ENCODE data around the gene GBGT1.
A peak's percentile ranks its signal among the peaks of the same experiment; 100 is the strongest.

The GBGT1 gene

DNA sequence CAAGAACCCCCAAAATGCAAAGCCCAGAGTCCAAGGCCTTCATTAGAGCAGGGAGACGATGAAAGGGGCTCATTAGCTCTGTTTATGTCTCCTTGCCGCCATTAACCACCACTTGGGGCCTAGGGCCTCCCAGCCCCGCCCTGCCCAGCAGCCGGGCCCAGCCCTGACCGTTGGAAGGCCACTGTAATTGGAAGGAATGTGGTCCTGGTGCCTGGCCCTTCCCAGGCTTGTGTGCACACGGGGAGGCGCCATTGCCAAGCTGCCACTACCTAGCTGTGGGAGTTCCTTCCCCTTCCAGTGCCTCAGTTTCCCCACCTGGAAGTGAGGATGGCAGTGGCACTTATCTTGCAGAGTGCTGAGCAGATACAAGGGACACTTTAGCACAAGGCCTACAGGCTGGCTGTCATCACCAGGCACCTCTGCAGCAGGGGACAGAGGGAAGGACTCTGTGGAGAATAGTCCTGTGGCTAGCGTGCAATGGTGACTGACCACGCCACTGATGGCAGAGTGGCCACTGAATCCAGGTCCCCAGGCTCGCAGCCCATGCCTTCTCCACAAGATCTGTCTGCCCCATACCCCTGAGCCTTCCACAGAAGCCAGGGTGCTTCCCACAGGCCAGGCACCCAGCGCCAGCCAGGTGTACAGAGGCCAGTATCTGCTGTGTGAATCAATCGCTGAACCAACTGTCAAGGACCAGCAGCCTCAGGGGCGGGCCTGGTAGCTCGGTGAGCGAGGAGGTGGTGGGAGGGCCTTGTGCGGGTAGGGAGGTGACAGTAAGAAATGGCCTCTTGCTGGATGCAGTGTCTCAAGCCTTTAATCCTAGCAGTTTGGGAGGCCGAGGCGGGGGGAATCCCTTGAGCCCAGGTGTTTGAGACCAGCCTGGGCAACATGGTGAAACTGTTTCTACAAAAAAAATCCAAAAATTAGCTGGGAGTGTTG, 20.8 kb downstream of the GBGT1 start:
- peak; percentile 57 to 71 for DNase-seq

DNA sequence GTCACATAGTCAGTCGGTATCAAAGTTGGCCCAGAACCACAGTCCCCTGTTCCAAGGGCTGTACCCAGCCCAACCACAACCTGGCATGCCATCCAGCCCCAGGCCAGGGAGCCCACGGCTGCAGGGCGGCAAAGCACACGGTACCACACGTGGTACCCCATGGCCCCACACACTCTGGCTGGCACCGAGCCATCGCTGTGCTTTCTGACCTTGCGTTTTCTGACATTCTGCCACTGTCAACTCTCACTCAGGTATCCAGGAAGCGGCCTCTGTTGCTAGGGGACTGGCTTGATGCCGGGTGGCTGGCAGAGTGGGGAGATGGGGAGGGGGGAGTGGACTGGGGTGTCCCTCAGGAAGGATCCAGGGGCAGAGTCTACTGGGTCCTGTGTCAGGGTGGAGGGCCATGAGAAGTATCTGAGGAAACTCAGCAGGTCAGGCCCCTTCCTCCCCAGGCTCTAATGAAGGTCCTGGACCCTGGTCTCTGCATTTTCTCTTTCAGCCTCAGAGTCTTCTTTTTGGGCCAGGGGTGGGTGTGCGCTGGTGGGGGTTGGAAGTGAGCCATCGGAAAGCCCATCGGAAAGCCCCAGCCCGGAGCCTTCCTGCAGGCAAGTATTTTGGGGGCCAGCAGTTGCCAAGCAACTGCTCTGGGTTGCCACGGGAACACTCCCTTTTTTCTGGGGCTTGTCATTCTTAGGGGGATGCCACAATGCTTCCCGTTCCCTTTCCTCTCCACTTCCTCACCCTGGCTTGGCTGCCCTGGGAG, 21.7 kb downstream of the GBGT1 start:
- peak; percentile 86 to 91 for DNase-seq

DNA sequence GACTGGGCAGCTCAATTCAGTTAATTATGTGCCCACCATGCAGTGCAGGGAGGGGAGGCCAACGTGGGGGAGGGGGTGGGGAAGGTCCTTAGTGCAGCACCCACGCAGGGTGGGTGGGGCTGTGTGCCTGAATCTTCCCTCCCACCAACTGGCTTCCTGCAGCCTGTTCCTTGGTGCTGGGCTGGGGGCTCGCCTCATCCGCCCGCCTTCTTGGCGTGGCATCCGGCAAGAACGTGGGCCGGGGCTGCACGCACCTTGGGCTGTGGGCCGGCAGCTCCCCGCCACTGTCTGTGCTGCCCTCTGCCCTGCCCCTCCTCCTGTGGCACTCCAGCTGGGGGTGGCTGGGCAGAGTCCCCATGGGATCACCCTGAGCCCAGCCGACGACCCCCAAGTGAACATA, 23.1 kb downstream of the GBGT1 start:
- DNase-seq: no peak

DNA sequence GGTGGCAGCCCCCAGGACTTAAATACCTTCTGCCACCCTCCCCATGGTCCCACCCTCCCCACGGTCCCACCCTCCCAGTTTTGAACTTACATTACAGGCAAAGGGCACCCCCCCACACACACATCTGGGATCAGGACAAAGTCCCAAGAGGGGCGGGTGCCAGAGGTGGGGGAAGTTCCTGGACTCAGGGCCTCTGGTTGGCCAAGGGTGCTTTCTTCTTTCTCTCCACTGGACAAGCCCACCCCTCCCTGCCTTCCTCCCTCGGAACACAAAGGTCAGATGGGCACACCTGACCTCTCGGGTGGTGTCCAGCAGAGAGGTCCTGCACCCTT, 23.6 kb downstream of the GBGT1 start:
- DNase-seq: no peak

DNA sequence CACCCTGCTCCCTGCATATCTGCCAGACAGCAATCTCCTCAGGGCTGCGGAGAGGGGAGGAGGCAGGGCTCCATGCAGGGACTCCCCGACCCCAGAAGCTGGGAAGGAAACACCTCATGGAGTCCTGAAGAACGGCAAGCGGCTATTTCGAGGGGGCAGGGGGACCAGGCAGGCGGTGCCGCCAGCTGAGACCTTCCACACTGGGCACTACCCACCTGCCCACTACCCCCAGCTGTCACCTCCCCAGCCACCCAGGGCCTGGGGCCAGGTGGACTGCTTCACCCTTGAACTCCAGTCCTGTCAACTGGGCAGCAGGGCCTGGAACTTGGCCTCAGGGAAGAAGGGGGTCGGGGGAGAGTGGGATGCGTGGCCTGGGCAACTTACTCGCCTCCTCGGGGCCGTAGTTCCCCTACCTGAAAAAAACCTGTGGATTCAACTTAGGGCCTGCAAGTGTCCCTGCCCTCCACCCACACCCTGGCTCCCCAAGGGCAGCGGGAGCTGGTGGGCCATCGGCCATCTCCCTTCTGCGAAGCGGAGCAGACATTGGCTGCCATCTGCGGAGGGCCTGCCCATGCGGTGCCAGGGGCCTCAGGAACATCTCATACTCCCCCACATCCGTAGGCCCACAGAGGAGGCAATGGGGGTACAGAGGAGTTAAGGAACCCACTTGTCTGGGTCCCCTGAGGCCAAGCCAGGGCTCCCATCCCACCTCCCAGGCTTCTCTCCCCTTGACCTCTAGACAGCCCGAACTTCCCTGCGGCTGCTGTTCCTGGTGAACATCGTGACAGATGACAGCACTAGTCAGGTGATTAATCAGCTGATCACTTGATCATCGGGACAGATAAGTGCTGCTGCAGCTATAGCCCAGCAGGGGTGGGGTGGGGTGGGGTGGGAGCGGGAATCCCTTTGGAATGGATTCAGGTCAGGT, 24.2 kb downstream of the GBGT1 start:
- no peak for DNase-seq

DNA sequence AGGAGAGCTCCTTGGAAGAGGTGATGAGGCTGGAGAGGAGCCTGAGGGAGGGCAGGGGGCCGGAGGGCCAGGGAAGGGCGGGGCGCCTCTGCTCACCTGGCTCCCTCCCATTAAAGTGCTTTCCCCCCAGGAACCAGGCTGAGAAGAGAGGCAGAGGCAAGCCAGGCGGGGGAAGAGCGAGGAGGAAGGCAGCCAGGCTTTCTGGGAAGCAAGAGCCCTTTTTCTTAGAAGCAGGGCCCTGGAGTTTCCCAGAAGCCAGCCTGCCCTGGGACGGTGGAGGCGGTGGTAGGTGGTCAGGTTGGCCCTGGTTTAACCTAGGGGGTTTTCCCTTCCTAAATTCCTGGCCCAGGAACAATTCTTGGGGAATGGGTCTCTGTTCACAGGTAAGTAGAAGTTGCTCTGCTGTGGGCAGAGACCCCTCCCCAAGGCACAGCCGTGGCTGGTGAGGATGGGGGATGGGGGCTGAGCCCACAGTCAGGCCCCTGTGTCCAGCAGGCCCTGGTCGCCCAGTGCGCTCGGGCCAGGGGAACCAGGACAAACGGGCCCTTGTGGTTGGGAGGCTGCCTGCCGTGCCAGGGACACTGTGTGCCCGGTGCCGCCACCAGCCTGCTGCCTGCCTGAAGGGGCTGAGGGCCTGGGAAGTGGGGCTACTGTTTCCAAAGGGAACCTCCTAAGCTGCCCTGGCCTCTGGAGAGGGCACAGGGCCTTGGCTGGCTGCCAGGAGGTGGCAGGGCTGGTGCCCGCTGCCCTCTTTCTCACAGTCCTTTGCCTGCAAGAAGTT, 26.1 kb downstream of the GBGT1 start:
- DNase-seq: peak in 1 of 2 donors; percentile 53

DNA sequence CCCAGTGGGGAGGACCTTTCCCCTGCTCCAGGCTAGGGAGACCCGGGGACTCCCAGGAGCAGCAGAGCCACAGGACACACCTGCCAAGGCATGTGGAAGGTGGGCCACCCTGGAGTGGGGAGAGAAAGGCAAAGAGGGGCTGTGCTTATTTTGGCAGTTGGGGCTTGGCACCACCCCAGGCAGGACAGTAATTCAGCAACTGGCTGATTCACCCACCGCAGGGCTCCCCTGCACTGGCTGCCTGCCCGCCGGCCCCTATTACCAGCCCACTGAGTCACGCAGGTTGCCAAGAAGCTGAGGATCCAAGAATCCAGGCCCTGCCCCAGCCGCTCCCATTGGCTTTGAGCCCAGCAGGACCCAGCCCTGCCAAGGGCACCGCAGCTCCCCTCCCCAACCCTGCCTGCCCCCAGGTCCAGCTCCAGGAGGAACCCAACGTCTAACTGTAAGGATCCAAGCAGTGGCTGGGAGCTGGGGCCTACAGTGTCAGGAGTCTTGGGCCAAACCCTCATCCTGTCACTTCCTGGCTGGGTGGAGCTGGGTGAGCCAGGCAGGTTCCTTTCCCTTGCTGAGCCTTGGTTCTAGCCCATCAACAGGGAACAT, 28.5 kb downstream of the GBGT1 start:
- peak; percentile 52 to 59 for DNase-seq

DNA sequence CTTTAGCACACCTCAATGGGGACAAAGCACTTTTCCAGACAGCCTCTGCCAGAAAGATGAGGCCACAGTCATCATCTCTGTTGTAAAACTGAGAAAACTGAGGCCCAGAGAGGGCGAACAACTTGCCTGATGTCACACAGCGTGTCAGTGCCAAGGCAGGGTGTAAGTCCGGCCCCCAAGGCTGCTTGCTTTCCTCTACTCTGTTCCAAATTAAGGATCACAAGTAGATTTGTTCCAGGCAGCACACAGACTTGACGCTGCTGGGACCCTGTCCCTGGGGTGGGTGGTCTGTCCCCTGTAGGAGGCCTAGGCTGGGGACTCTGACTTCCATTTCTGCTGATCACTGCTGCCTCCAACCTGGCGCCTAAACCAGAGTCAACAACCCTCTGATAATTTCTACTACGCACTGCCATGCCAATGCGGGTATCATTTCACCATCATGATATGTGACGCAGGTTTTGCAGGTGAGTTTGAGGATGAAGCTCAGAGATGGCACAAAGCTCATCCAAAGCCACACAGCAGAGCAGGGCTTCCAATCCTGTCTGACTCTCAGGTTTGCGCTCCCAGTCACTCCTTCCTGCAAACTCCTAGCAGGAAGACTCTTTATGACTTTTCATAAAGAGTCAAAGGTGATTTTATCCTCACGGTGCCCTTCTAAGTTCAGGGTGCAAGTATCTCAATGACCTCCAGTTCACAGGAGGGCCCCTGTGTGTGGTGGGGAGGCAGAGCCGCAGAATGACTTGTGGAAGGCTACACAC, 29.1 kb downstream of the GBGT1 start:
- DNase-seq: peak in 1 of 2 donors; percentile 50

DNA sequence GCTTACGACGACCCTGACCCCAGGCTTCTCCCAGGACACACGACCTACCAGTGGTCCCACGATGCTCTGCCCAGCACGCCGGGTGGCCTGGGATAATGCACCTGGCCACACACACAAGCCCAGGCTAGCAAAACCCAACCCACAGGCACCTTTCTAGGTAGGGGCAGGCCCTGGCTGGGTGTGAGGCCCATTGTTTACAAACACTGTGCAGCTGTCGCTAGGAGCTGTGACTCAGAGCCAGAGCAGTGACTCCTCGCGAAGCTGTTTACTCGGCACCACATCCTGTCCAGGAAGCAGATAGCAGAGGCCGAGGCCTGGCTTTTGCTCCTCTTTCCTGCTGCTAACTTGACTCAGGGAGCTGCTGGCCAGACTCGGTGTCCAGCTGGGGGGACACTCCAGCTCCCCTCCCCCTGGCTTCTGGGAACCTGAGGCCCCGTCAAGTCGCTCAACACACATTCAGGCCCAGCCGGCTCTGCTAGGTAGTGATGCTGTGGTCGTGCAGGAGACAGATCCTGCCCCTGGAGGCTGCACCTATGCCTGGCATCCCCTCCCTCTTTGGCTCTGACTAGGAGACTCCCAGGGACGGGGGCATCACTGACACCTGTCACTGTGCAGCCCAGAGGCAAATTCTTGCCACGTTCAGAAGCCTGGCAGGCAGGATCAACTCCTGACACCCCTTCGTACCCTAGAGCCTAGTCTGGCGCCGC, 29.9 kb downstream of the GBGT1 start:
- peak; percentile 95 for DNase-seq

DNA sequence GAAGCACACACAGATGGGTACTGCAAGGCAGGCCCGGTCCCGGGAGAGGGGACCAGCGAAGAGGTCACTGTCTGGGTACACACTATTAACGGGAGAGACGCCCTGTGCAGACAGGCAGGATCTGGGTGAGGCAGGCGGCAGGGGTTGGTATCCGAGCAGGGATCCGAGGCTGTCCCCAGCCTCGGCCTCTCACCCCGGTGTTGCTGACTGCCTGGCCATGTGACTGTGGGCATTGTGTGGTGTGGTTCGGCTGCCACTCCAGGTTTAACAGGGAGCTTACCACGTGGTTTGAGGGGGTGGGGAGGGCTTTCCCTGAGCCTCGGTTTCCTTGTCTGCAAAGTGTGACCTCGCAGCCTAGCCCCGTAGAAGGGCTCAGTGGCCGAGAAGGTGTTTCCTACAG, 31.5 kb downstream of the GBGT1 start:
- DNase-seq: peak in 1 of 2 donors; percentile 47

DNA sequence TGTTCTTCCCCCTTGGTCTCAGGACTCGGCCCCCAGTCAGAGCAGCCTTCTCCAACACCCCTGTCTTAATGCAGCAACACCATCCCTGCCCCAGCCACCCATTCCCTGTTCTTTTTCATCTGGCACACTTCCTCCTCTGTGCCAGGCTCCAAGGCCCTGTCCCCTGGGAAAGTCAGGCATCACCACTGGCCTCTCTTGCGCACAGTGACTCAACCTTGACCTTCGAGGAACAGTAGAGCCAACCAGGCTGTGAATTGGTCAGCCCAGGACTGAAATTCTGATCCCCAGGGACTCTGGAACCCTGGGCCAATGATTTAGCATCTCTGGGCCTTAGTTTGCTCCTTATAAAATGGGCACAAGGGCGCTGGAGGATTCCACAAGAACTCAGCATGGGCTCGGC, 32.2 kb downstream of the GBGT1 start:
- no peak for DNase-seq

DNA sequence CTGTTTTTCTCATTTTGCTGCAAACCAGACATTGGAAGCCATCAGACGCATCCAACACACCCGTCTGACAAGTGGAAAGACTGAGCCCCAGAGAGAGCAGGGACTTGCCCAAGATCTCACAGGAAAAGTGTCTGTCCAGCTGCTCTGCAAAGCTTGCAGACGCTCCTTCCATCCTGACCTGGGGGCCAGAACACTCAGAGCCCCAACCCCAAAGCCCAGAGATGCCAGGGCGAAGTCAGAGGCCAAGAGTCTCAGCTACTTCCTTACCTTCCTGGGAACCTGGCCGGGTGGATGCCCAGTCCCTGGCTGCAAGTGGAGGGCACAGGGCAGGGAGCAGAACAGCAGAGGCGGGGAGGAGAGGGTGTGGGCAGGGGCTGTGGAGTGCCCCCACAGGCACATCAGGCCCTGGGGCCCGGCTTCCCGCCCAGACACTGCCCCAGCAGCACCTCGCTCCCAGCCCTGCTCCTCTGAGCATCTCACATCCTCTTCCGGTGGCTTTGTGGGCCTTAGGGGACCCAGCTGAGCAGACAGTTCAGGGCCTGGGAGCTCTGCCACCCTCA, 32.9 kb downstream of the GBGT1 start:
- DNase-seq: peak; percentile 77 to 81

DNA sequence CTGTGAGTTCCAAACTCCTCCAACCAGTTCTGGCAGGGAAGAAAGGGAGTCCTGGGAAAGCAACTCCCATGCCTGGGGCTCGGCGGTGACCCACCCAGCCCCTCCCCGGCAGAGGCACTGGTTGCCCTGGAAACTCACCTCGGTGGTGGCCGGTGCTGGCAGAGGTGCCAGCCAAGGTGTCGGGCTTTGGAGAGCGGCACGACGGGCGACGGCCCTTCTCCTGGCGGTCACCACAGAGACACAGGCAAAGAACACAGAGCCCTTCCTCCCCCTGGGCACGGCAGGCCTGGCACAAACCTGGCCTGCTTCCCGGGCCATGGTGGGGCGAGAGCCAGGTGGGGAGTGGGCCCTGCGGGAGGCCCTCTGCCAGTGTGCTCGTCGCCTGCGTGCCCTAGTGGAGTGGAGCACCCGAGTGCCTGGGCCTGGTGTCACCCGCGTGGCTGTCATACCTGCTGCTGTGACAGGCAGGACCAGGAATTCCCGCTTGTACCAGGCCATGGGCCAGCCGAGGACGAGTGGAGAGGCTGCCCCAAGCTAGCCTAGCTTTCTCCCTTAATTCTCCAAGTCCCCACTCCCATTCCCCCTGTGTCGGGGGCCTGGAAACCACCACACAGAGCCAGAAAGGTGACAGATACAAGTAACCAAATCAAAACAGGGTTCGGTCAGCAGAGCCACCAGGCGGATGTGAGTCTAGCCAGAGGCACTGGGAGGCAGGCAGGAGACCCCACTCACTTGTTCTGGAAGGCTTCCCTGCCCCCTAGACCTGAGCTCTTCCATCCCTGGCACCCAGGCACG, 34.5 kb downstream of the GBGT1 start:
- DNase-seq: peak; percentile 53 to 65

DNA sequence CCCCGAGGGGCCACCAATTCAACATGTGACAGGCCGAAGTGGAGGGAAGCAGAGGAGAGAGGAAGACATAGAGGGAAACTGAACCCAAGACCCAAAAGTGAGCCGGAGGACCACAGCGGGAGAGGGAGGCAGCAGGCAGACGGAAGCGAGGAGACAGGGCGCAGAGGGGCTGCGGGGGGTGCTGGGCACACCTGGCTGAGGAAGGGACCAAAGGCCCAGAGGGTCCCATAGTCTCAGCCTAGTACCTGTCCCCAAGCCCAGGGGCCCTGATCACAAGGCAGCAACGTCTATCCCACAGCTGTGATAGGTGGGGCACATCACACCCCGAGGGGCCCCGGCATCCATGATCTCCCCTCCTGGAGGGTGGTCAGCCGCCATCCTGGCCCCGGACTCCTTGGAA, 35.6 kb downstream of the GBGT1 start:
- DNase-seq: no peak

DNA sequence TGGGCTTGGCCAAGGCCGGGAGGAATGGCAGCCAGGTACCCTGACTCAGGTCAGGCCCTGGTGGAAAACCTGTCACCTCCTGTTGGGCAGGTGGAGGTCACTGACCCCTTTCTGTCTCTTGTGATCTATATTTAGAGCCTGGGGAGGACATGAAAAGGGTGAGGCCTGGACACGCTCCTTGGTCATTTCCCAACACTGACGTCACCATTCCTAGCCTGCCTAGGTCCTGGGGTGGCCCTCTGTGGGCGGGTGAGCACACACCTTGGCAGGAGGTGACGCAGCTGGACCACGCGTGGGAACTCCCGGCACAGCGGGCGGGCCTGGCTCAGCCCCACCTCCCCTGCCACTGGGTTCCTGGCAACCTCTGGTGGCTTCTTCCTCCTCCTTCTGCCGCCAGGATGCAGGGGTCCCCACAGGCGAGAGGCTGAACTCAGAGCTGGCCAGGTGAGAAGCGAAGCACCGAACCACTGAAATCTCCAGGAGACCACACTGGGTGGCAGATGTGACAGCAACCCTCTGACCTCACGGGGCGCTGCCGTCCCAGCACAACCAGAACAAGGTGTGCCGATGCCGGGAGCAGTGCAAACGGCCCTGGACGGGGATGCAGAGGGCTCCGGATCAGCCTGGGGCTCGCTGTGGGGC, 36.3 kb downstream of the GBGT1 start:
- DNase-seq: peak; percentile 85

DNA sequence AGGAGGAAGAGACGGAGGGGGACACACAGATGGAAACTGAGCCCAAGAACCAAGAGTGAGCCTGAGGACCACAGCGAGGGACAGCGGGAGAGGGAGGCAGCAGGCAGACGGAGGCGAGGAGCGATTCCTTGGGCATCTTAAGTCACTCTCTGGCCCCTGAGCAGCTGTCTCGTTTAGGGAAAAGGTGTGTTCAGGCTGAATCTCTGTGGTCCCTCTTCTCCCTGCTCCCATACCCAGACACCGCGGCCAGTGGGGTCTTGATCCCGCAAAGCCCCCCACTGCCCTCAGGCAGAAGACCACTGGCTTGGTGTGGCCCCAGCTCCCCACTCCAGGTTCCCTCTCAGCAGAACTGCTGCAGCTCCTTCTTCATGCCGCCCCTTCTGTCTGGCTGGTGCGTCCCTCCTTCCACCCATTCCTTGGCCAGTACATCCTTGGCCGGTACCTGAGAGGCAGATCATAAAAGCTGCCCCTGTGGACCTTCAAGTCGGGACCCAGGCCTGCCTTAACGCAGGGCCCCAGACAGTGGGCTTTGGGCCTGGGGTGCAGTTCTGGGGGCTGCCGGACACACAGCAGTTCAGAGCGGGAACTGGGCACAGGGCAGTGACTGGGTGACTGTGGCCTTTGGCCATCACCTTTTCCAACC, 36.9 kb downstream of the GBGT1 start:
- no peak for DNase-seq

DNA sequence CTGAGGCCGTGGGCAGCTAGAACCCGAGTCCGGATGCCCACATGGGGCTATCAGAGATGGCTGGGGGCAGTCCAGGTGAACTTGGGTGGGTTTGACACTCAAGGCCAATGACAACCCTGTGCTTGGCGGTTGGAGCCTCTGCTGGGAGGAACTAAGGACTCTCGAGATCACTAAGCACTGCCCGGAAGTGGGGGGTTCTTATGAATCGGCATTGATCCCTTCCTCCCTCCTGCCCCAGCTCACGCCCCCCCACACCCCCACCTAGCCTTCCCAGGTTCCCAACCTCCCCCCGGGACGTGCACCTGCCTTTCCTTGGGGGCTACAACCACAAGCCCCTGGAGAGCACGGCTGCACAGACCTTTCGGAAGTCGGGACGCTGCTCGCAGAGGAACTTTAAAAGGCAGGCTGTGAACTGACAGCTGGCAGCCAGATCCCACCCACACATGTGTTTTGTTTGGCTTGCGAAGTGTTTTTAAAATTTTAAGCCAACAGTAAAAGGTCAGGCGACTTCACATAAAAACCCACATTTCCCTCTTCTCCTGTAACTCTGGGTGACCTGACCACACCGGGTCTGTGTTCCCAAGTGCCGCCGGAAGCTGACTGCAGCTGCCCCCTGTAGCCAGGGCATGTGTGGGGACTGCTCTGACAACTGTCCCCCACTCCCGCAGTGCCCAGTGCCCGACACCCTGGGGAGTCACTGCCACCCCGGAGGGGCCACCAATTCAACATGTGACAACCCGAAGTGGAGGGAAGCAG, 37.6 kb downstream of the GBGT1 start:
- DNase-seq: peak in 1 of 2 donors; percentile 55

Data from CD4-positive, alpha-beta T cell treated with Interleukin-4 for 1 hour (primary cell).